MM.1S (cell line): ENCODE measurements around the gene PARVA.
A peak's percentile ranks its signal among the peaks of the same experiment; 100 is the strongest.

Experiments
- DNase-seq: peaks from one replicate; pipeline ENCODE4 v3.0.0-alpha.2; 2015
- H2AFZ ChIP-seq: fragments of 300-600 bp; sonication (generic); 2 replicates; pipeline ENCODE4 v1.6.0; 2016; ENCODE audit warnings: antibody characterized with exemption, low read length
- H3F3A ChIP-seq: fragments of 300-600 bp; sonication (generic); 2 replicates; pipeline ENCODE4 v1.6.1; 2016; ENCODE audit warnings: mild to moderate bottlenecking, antibody characterized with exemption, low read length, moderate library complexity, mixed read lengths; ENCODE audit not compliant: insufficient read depth
- H3K27ac ChIP-seq: fragments of 300-600 bp; sonication (generic); 2 replicates; pipeline ENCODE4 v1.5.1; 2016; ENCODE audit warnings: mild to moderate bottlenecking, low read length
- H3K27me3 ChIP-seq: fragments of 300-600 bp; sonication (generic); replicated peaks from 2 replicates; pipeline ENCODE4 v1.6.0; 2016; ENCODE audit warnings: low read length; ENCODE audit not compliant: insufficient read depth
- H3K36me3 ChIP-seq: fragments of 300-600 bp; sonication (generic); replicated peaks from 2 replicates; pipeline ENCODE4 v1.6.1; 2016; ENCODE audit warnings: mild to moderate bottlenecking, low read length, mixed read lengths; ENCODE audit not compliant: insufficient read depth
- H3K4me1 ChIP-seq: fragments of 300-600 bp; sonication (generic); 2 replicates; pipeline ENCODE4 v1.6.1; 2016; ENCODE audit warnings: low read length, mixed read lengths
- H3K4me2 ChIP-seq: fragments of 300-600 bp; sonication (generic); 2 replicates; pipeline ENCODE4 v1.6.0; 2016; ENCODE audit warnings: low read depth, low read length
- H3K4me3 ChIP-seq: fragments of 300-600 bp; sonication (generic); 2 replicates; pipeline ENCODE4 v1.5.1; 2016; ENCODE audit warnings: low read length, mixed read lengths
- H3K79me2 ChIP-seq: fragments of 300-600 bp; sonication (generic); 2 replicates; pipeline ENCODE4 v1.6.1; 2016; ENCODE audit warnings: mixed run types, low read length, mixed read lengths
- H3K9ac ChIP-seq: fragments of 300-600 bp; sonication (generic); 2 replicates; pipeline ENCODE4 v1.6.1; 2016; ENCODE audit warnings: low read length, mixed read lengths
- H3K9me2 ChIP-seq: fragments of 300-600 bp; sonication (generic); replicated peaks from 2 replicates; pipeline ENCODE4 v1.6.1; 2016; ENCODE audit warnings: mild to moderate bottlenecking, low read length, mixed read lengths; ENCODE audit not compliant: insufficient read depth
- H3K9me3 ChIP-seq: fragments of 300-600 bp; sonication (generic); replicated peaks from 2 replicates; pipeline ENCODE4 v1.6.1; 2016; ENCODE audit warnings: mild to moderate bottlenecking, low read length, mixed read lengths; ENCODE audit not compliant: insufficient read depth
- H4K20me1 ChIP-seq: fragments of 300-600 bp; sonication (generic); 2 replicates; pipeline ENCODE4 v1.6.1; 2016; ENCODE audit warnings: mild to moderate bottlenecking, low read length, moderate library complexity, mixed read lengths; ENCODE audit not compliant: insufficient read depth
- EZH2 ChIP-seq: fragments of 300-600 bp; sonication (generic); optimal IDR thresholded peaks from 2 replicates; pipeline ENCODE3; 2017; ENCODE audit warnings: low read depth, mild to moderate bottlenecking, antibody characterized with exemption, low read length, mixed read lengths
- EZH2phosphoT487 ChIP-seq: fragments of 300-600 bp; sonication (generic); IDR thresholded peaks from 2 replicates; pipeline ENCODE4 v1.6.1; 2018; ENCODE audit warnings: antibody characterized with exemption, low read length
- TF ChIP-seq, protein P1 (sequence below): fragments of 300-600 bp; sonication (generic); IDR thresholded peaks from 2 replicates; pipeline ENCODE4 v1.5.1; 2016; ENCODE audit warnings: antibody characterized with exemption, low read length, mixed read lengths

Gene PARVA

DNA sequence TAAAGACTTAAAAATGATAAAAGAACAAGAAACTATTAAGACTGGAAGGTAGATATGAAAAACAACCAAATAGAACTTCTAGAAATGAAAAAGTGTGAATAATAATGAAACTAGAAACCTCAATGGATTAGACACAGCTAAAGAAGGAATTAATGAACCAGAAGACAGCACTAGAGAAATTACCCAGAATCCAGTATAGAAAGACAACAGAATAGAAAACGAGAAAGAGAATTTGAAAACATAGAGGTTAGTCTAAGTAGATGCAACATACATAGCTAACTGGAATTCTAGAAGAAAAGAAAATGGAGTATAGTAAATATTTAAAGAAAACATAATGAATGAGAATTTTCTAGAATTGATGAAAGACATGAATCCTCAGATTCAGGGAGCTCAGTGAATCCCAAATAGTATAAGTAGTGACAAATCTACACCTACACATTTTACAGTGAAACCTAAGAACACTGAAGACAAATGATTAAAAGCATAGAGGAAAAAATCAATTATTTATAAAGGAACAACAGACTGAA is 111.9 kb downstream of the PARVA start:
- no peaks in the 10 kb centered on the region for H3K9me2 ChIP-seq
- no peaks in the 10 kb centered on the region for H3F3A ChIP-seq
- no peak overlapping the region for H3K27ac ChIP-seq
- DNase-seq, result no peak
- no peaks in the 10 kb centered on the region for H4K20me1 ChIP-seq
- H3K36me3 ChIP-seq, result no peaks in the 10 kb centered on the region
- H3K4me2 ChIP-seq, result no peak overlapping the region
- no peaks in the 10 kb centered on the region for H3K27me3 ChIP-seq
- TF ChIP-seq EZH2phosphoT487, result no peak
- TF ChIP-seq, protein P1, sequence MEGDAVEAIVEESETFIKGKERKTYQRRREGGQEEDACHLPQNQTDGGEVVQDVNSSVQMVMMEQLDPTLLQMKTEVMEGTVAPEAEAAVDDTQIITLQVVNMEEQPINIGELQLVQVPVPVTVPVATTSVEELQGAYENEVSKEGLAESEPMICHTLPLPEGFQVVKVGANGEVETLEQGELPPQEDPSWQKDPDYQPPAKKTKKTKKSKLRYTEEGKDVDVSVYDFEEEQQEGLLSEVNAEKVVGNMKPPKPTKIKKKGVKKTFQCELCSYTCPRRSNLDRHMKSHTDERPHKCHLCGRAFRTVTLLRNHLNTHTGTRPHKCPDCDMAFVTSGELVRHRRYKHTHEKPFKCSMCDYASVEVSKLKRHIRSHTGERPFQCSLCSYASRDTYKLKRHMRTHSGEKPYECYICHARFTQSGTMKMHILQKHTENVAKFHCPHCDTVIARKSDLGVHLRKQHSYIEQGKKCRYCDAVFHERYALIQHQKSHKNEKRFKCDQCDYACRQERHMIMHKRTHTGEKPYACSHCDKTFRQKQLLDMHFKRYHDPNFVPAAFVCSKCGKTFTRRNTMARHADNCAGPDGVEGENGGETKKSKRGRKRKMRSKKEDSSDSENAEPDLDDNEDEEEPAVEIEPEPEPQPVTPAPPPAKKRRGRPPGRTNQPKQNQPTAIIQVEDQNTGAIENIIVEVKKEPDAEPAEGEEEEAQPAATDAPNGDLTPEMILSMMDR, result no peak
- TF ChIP-seq EZH2, result no peak
- no peak overlapping the region for H3K4me3 ChIP-seq
- no peaks in the 10 kb centered on the region for H3K9me3 ChIP-seq
- no peak overlapping the region for H3K9ac ChIP-seq
- no peak overlapping the region for H2AFZ ChIP-seq
- no peaks in the 10 kb centered on the region for H3K79me2 ChIP-seq
- H3K4me1 ChIP-seq, result peaks cover 8% of the 10 kb centered on the region; the same call in 1 of the 2 replicates

DNA sequence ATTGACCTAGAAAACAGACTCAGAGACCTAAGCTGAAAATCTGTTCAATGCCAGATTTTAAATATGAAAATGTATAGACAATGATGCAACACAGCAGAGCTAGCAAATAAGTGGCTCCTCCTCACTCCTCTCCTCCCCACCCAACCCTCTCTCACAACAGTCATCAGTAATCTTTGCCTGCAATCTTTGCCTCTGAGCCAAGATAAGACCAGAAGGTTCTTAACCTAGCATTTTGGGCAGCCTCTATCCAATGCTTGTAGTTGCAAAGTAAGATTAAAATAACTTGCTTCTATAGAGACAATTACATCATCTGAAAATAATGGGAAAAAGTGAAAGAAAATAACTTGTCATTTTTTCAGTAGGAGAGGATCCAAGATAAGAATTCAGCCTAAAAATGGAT is 117.3 kb downstream of the PARVA start:
- Histone ChIP-seq H3K27me3 (no peaks in the 10 kb centered on the region), H3K36me3 (no peaks in the 10 kb centered on the region), H3K27ac (no peak overlapping the region), H3K9ac (no peak overlapping the region), H3K9me2 (no peaks in the 10 kb centered on the region), H3K79me2 (no peaks in the 10 kb centered on the region), H4K20me1 (no peaks in the 10 kb centered on the region), H3F3A (no peaks in the 10 kb centered on the region), H3K4me3 (no peak overlapping the region), H3K9me3 (no peaks in the 10 kb centered on the region), H3K4me1 (no peaks in the 10 kb centered on the region), H2AFZ (no peak overlapping the region), H3K4me2 (no peak overlapping the region)
- TF ChIP-seq EZH2phosphoT487 (no peak), EZH2 (no peak)
- TF ChIP-seq, protein P1, result no peak
- no peak for DNase-seq

DNA sequence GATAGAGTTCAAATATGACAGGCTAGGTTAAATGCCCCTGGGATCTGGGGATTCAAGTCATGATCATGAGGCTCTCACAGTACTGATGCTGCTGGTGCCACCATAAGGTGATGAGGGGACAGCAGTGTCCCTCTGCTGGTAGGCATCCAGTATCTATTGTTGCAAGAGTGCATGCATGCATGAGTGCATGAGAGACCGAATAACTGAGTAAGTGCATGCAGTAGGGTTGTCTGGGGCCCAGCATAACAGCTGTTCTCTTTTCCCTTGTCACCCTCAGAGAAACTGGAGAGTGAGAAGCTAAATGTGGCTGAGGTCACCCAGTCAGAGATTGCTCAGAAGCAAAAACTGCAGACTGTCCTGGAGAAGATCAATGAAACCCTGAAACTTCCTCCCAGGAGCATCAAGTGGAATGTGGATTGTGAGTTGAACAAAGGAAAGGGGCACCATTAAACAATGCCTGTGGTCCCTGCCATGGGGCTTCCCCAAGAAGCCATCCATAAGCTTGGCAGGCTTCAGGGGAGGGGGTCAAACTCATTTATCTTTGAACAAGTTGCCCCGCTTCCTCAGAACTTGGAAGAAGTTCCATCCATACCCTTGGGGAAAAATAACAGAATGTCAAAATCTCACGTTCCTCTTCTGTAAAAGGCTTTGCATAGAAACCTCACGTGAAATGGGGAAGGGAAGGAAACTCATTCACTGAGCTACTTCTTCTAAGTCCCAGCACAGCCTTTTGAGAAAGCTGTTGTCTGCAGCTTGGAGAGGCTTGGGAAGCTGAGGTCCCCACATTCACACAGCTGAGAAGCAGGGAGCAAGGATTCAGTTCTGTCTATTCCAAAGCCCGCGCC is 119.0 kb downstream of the PARVA start:
- no peaks in the 10 kb centered on the region for H3K4me1 ChIP-seq

More for the DNA sequence above, 119.0 kb downstream of the PARVA start:
- Histone ChIP-seq H3K4me3 (no peak overlapping the region), H3K27ac (no peak overlapping the region), H2AFZ (no peak overlapping the region), H3K36me3 (no peaks in the 10 kb centered on the region), H3F3A (no peaks in the 10 kb centered on the region), H4K20me1 (no peaks in the 10 kb centered on the region), H3K9me2 (no peaks in the 10 kb centered on the region), H3K4me2 (no peak overlapping the region), H3K9ac (no peak overlapping the region), H3K79me2 (no peaks in the 10 kb centered on the region), H3K27me3 (no peaks in the 10 kb centered on the region), H3K9me3 (no peaks in the 10 kb centered on the region)
- TF ChIP-seq, protein P1, result peak; percentile 19; the same call in 1 of the 2 replicates
- TF ChIP-seq EZH2 (no peak), EZH2phosphoT487 (no peak)
- no peak for DNase-seq
